Bronchial epithelial cell (primary cell): ENCODE results near the gene UBR1. TPM values are rescaled to one million over a fixed set of nuclear protein-coding genes. Genes with fewer than 3 reads are reported as not detected.
"Not testable (repeated sequence)": the region's sequence is repeated elsewhere in the genome, so short reads cannot be mapped to it uniquely, and the experiment has no call there.

Experiments
- DNase-seq: peaks from one replicate; pipeline ENCODE4 v3.0.0-alpha.2; 2010; ENCODE audit warnings: low read depth
- FAIRE-seq: peaks from 2 replicates; lab custom pipeline; 2011; peaks lifted over from hg19 to GRCh38; lab: Jason Lieb, UNC
- H3K27me3 ChIP-seq: 2 replicates; pipeline ENCODE4 v1.5.1; 2011; ENCODE audit warnings: low read length; ENCODE audit not compliant: control insufficient read depth, insufficient read depth
- H3K36me3 ChIP-seq: 2 replicates; pipeline ENCODE4 v1.5.1; 2011; ENCODE audit warnings: low read length; ENCODE audit not compliant: control insufficient read depth, insufficient read depth
- H3K4me3 ChIP-seq: 2 replicates; pipeline ENCODE4 v1.5.1; 2011; ENCODE audit warnings: mild to moderate bottlenecking, low read depth, low read length, control low read depth
- CTCF ChIP-seq: IDR thresholded peaks from 2 replicates; pipeline ENCODE4 v1.5.1; 2011; ENCODE audit warnings: mild to moderate bottlenecking, moderate library complexity, low read length, control low read depth, inconsistent platforms; ENCODE audit not compliant: insufficient read depth, severe bottlenecking
- total RNA-seq: library from RNA; depleted of rRNA; stranded (reverse); fragments of >200 nt; gene quantifications from 2 replicates; pipeline ENCODE4 v1.2.1, GENCODE V29; 2014

UBR1 gene
- total RNA-seq, 1 donor from 2014 or later: 18.4 TPM

- H3K36me3 ChIP-seq: no peaks in the 10 kb centered on the region
- no peaks in the 10 kb centered on the region for H3K27me3 ChIP-seq
- DNase-seq (no peak), FAIRE-seq (no peak)
- H3K4me3 ChIP-seq: no peak overlapping the region
- TF ChIP-seq CTCF: no peak
Observed at GRCh38 chr15:42996871-42997270, 109.0 kb downstream of the UBR1 start.

DNA sequence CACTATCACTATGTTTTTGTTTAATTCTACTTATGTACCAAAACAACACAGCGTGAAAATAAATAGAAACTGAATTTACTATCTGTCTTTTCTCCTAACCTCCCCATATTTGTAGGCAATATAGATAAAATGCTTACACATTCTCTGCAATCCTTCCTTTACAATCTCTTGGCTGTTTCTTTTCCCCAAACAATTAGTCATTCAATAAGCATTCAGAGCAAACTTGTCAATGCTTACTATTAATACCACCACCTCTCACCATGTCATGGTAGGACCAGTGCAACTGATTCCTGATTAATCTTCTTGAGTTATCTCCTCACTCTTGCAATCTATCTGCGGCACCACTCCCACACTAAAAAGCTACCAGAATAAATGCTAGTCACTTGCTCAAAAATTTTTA lies 111.3 kb downstream of the UBR1 start:
- FAIRE-seq (no peak), DNase-seq (peak; percentile 64)
- H3K4me3 ChIP-seq: no peak overlapping the region
- peaks cover 1% of the 10 kb centered on the region for H3K36me3 ChIP-seq
- no peaks in the 10 kb centered on the region for H3K27me3 ChIP-seq
- no peak for TF ChIP-seq CTCF

- DNase-seq: no peak
Observed at GRCh38 chr15:42992626-42993025, 113.2 kb downstream of the UBR1 start.

GRCh38 chr15:42986693-42987342 lies 119.0 kb downstream of the UBR1 start:
- peaks cover 3% of the 10 kb centered on the region for H3K36me3 ChIP-seq
- TF ChIP-seq CTCF: no peak
- no peak overlapping the region for H3K4me3 ChIP-seq
- no peaks in the 10 kb centered on the region for H3K27me3 ChIP-seq
- DNase-seq (no peak), FAIRE-seq (no peak)

More at GRCh38 chr15:42992626-42993025, 113.2 kb downstream of the UBR1 start:
- H3K27me3 ChIP-seq: no peaks in the 10 kb centered on the region
- no peak for TF ChIP-seq CTCF
- H3K36me3 ChIP-seq: peaks cover 1% of the 10 kb centered on the region
- no peak overlapping the region for H3K4me3 ChIP-seq
- FAIRE-seq: no peak

DNA sequence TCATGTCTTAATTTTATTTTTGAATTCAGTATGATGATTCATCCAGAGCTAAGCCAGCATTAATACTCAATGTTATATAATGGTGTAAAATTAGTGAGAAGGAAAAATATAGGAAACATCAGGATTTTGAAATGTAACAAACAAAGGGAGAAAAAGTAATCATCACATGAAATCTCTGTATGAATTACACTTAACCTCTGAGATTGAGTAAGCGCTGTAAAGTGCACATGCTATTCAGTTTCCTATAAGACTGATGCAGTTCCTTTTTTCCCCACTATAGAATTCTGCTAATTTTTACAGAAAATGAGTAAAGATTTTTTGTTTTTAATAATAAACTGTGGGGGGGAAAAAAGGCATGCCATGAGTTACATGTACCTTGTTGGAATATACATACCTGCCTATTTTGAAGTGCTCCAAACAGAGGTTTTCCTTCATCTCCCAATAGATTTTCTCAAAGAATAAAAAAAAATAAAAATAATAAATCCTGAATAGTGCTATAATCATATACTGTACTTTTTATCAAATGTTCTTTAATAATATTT lies 121.3 kb downstream of the UBR1 start:
- no peak for TF ChIP-seq CTCF
- H3K27me3 ChIP-seq: no peaks in the 10 kb centered on the region
- no peak for DNase-seq
- H3K36me3 ChIP-seq: peaks cover 2% of the 10 kb centered on the region
- H3K4me3 ChIP-seq: no peak overlapping the region
- FAIRE-seq: no peak

DNA sequence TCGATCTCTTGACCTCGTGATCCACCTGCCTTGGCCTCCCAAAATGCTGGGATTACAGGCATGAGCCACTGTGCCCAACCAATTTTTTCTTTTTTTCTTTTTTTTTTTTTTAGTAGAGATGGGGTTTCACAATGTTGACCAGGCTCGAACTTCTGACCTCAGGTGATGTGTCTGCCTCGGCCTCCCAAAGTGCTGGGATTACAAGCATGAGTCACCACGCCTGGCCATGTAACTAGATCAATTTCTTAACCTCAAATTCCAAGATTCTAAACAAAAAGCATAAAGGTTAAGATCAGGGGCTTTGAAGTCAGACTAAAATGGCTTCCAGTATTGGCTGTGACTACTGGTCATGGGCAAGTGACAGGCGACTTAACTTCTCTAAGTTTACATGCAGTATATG lies 126.7 kb downstream of the UBR1 start:
- H3K4me3 ChIP-seq, FAIRE-seq, H3K27me3 ChIP-seq, H3K36me3 ChIP-seq: not testable (repeated sequence)
- peak; percentile 21 for DNase-seq
